Stomach (tissue), 4 donors: ENCODE measurements around the gene ZSWIM5.
"Not testable (repeated sequence)": the region's sequence is repeated elsewhere in the genome, so short reads cannot be mapped to it uniquely, and the experiment has no call there.

ENCODE experiments used
- POLR2A ChIP-seq, 4 donors: fragments of 450-650 bp; IDR thresholded peaks; one replicate each; pipeline ENCODE4 v1.6.1; 2016; ENCODE audit warnings: antibody characterized with exemption in 4 of 4, control low read depth in 2 of 4, mild to moderate bottlenecking in 1 of 4, moderate library complexity in 1 of 4
- TF ChIP-seq, protein P1 (sequence below), 7 experiments: fragments of 450-650 bp in 4 of 7; fragments of 200-600 bp in 3 of 7; sonication (generic) in 3 of 7; IDR thresholded peaks; one replicate each; pipeline ENCODE4 v1.5.1; 2016 to 2019; ENCODE audit warnings: antibody characterized with exemption in 7 of 7, control low read depth in 2 of 7, mild to moderate bottlenecking in 1 of 7

DNA sequence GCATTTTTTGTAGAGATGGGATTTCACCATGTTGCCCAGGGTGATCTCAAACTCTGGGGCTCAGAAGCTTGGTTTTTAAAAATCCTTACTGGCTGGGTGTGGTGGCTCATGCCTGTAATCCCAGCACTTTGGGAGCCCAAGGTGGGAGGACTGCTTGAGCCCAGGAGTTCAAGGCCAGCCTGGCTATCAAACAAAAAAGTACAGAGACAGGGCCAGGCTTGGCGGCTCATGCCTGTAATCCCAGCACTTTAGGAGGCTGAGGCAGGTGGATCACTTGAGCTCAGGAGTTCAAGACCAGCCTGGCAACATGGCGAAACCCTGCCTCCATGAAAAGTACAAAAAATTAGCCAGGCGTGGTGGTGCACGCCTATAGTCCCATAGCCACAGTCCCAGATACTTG is 112.0 kb downstream of the ZSWIM5 start:
- not testable (repeated sequence) for TF ChIP-seq POLR2A (IDR thresholded peaks at IDR 0.05)
- TF ChIP-seq, protein P1, sequence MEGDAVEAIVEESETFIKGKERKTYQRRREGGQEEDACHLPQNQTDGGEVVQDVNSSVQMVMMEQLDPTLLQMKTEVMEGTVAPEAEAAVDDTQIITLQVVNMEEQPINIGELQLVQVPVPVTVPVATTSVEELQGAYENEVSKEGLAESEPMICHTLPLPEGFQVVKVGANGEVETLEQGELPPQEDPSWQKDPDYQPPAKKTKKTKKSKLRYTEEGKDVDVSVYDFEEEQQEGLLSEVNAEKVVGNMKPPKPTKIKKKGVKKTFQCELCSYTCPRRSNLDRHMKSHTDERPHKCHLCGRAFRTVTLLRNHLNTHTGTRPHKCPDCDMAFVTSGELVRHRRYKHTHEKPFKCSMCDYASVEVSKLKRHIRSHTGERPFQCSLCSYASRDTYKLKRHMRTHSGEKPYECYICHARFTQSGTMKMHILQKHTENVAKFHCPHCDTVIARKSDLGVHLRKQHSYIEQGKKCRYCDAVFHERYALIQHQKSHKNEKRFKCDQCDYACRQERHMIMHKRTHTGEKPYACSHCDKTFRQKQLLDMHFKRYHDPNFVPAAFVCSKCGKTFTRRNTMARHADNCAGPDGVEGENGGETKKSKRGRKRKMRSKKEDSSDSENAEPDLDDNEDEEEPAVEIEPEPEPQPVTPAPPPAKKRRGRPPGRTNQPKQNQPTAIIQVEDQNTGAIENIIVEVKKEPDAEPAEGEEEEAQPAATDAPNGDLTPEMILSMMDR (IDR thresholded peaks at IDR 0.05) = not testable (repeated sequence)
